AG09309 (cell line): ENCODE results near the gene LRRC28.

Experiments used
- DNase-seq: peaks from one replicate; pipeline ENCODE4 v3.0.0-alpha.2; 2010; ENCODE audit warnings: low read depth
- H3K4me3 ChIP-seq: 2 replicates; pipeline ENCODE4 v1.5.1; 2011; ENCODE audit warnings: mild to moderate bottlenecking, low read depth, low read length, moderate library complexity; ENCODE audit not compliant: control insufficient read depth
- CTCF ChIP-seq: IDR thresholded peaks from 2 replicates; pipeline ENCODE4 v1.5.1; 2011; ENCODE audit warnings: mild to moderate bottlenecking, low read depth, low read length, inconsistent platforms; ENCODE audit not compliant: insufficient read depth, control insufficient read depth; ENCODE audit errors: missing control alignments

The LRRC28 gene

GRCh38 chr15:99291643-99292042 lies 40.4 kb downstream of the LRRC28 start:
- TF ChIP-seq CTCF, result no peak

GRCh38 chr15:99295840-99296239 lies 44.6 kb downstream of the LRRC28 start:
- H3K4me3 ChIP-seq, result no peak overlapping the region
- DNase-seq, result no peak
- no peak for TF ChIP-seq CTCF

More at GRCh38 chr15:99291643-99292042, 40.4 kb downstream of the LRRC28 start:
- no peak overlapping the region for H3K4me3 ChIP-seq
- DNase-seq, result no peak

GRCh38 chr15:99296386-99296785 lies 45.1 kb downstream of the LRRC28 start:
- no peak for TF ChIP-seq CTCF

GRCh38 chr15:99303907-99304306 lies 52.6 kb downstream of the LRRC28 start:
- no peak for DNase-seq
- no peak for TF ChIP-seq CTCF
- no peak overlapping the region for H3K4me3 ChIP-seq

More at GRCh38 chr15:99296386-99296785, 45.1 kb downstream of the LRRC28 start:
- no peak for DNase-seq
- H3K4me3 ChIP-seq, result no peak overlapping the region

GRCh38 chr15:99305761-99306505 lies 54.7 kb downstream of the LRRC28 start:
- DNase-seq, result peak; percentile 62
- no peak for TF ChIP-seq CTCF

GRCh38 chr15:99306694-99307338 lies 55.5 kb downstream of the LRRC28 start:
- DNase-seq, result no peak
- no peak for TF ChIP-seq CTCF
- H3K4me3 ChIP-seq, result no peak overlapping the region

More at GRCh38 chr15:99305761-99306505, 54.7 kb downstream of the LRRC28 start:
- H3K4me3 ChIP-seq, result no peak overlapping the region
